Smooth muscle cell (in vitro differentiated cells): ENCODE results near the gene CEP72. TPM values are rescaled to one million over a fixed set of nuclear protein-coding genes. Genes with fewer than 3 reads are reported as not detected.
"Not testable (repeated sequence)": the region's sequence is repeated elsewhere in the genome, so short reads cannot be mapped to it uniquely, and the experiment has no call there.

Source experiments
- DNase-seq: peaks from one replicate; lab custom pipeline; 2025; ENCODE audit not compliant: unreplicated experiment; lab: John Stamatoyannopoulos, UW
- H2AFZ ChIP-seq: fragments of 200-600 bp; sonication (generic); 2 replicates; pipeline ENCODE4 v1.6.0; 2016; ENCODE audit warnings: antibody characterized with exemption, low read depth, mild to moderate bottlenecking
- H3F3A ChIP-seq: fragments of 200-600 bp; sonication (generic); 2 replicates; pipeline ENCODE4 v1.6.0; 2017; ENCODE audit warnings: antibody characterized with exemption, low read depth
- H3K27ac ChIP-seq: fragments of 200-600 bp; sonication (generic); 2 replicates; pipeline ENCODE4 v1.5.1; 2016; ENCODE audit warnings: low read depth, mild to moderate bottlenecking
- H3K27me3 ChIP-seq: fragments of 200-600 bp; sonication (generic); 2 replicates; pipeline ENCODE4 v1.6.1; 2016; ENCODE audit warnings: low read depth, mild to moderate bottlenecking
- H3K36me3 ChIP-seq: fragments of 200-600 bp; sonication (generic); 2 replicates; pipeline ENCODE4 v1.5.1; 2016; ENCODE audit warnings: low read depth
- H3K4me1 ChIP-seq: fragments of 200-600 bp; sonication (generic); 2 replicates; pipeline ENCODE4 v1.5.1; 2016; ENCODE audit warnings: low read depth
- H3K4me2 ChIP-seq: fragments of 200-600 bp; sonication (generic); 2 replicates; pipeline ENCODE4 v1.6.0; 2016; ENCODE audit warnings: mild to moderate bottlenecking
- H3K4me3 ChIP-seq: fragments of 200-600 bp; sonication (generic); 2 replicates; pipeline ENCODE4 v1.5.1; 2016; ENCODE audit warnings: mild to moderate bottlenecking
- H3K79me2 ChIP-seq: fragments of 200-600 bp; sonication (generic); 2 replicates; pipeline ENCODE4 v1.6.0; 2016; ENCODE audit warnings: low read depth, mild to moderate bottlenecking
- H3K9ac ChIP-seq: fragments of 200-600 bp; sonication (generic); 2 replicates; pipeline ENCODE4 v1.6.0; 2016; ENCODE audit warnings: low read depth
- H3K9me3 ChIP-seq: fragments of 200-600 bp; sonication (generic); replicated peaks from 2 replicates; pipeline ENCODE4 v1.5.1; 2016; ENCODE audit warnings: low read depth
- H4K20me1 ChIP-seq: fragments of 200-600 bp; sonication (generic); 2 replicates; pipeline ENCODE4 v1.6.0; 2016; ENCODE audit warnings: low read depth
- WGBS: methylation state at CpG from one replicate; pipeline ENCODE4 v1.1.7; 2016; ENCODE audit warnings: low lambda C conversion rate; 5-methylcytosine and 5-hydroxymethylcytosine counted together
- polyA plus RNA-seq: library from polyadenylated mRNA; unstranded; fragments of >200 nt; fragmentation: Nextera tagmentation; extraction: Ambion mirVana; gene quantifications from 2 replicates; pipeline ENCODE4 v1.2.1, GENCODE V29; 2016
- total RNA-seq: library from RNA; depleted of rRNA; stranded (reverse); fragments of >200 nt; gene quantifications from 2 replicates; pipeline ENCODE4 v1.2.3, GENCODE V29; 2014

CEP72 gene
- total and polyA plus RNA-seq, 2 experiments from 2014 or later: 2.7 to 4.0 TPM

GRCh38 chr5:695475-695874, 83.3 kb downstream of the CEP72 start:
- not testable (repeated sequence) for H3K36me3 ChIP-seq, H3K4me3 ChIP-seq, H2AFZ ChIP-seq, H3K4me1 ChIP-seq, H3K9me3 ChIP-seq, H4K20me1 ChIP-seq, H3F3A ChIP-seq, H3K4me2 ChIP-seq, H3K79me2 ChIP-seq, DNase-seq, H3K9ac ChIP-seq, H3K27ac ChIP-seq
- peaks cover 12% of the 10 kb centered on the region for H3K27me3 ChIP-seq
- 86% methylated on average over 6 of the region's 13 CpGs for WGBS

DNA sequence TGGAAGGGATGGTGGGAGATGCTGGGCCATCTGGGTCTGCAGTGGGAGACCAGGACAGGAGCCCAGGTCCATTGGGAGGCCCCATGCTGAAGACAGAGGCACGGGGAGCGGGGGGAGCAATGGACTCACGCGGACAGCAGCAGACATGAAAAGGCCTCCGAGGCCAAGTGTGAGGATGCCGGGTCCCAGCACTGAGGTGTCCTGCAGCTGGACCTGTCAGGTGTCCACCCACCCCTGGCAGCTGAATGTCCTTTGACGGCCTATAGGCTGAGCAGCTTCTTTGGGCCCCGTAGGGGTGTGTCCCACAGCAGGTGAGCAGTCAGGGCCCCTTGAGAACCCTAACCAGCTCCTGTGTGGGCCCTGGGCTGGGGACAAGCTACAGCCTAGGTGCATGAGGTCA, 84.1 kb downstream of the CEP72 start:
- H3F3A ChIP-seq, H2AFZ ChIP-seq, DNase-seq, H3K4me3 ChIP-seq, H3K4me2 ChIP-seq, H3K27ac ChIP-seq, H3K4me1 ChIP-seq, H3K36me3 ChIP-seq, H3K79me2 ChIP-seq, H4K20me1 ChIP-seq, H3K9me3 ChIP-seq, H3K9ac ChIP-seq: not testable (repeated sequence)
- 92% methylated on average over 2 of the region's 8 CpGs for WGBS
- H3K27me3 ChIP-seq: peaks cover 15% of the 10 kb centered on the region

GRCh38 chr5:696753-697702, 84.9 kb downstream of the CEP72 start:
- not testable (repeated sequence) for H3K9ac ChIP-seq, H3K27ac ChIP-seq, DNase-seq, H4K20me1 ChIP-seq, H2AFZ ChIP-seq, H3K4me3 ChIP-seq, H3F3A ChIP-seq, H3K4me1 ChIP-seq, H3K36me3 ChIP-seq, H3K9me3 ChIP-seq, H3K4me2 ChIP-seq, H3K79me2 ChIP-seq
- 75% methylated on average over 13 of the region's 21 CpGs for WGBS
- peaks cover 17% of the 10 kb centered on the region for H3K27me3 ChIP-seq

Other genes starting within 250 kb of the CEP72 start
- gene EXOC3, start 169.2 kb upstream of the CEP72 start, total RNA-seq: 22.6 and 30.5 TPM in 2 replicates
- gene EXOC3, start 169.2 kb upstream of the CEP72 start, polyA plus RNA-seq: 22.9 and 23.6 TPM in 2 replicates
- gene SLC9A3, start 87.9 kb upstream of the CEP72 start, total RNA-seq: 1.1 and 1.8 TPM in 2 replicates
- gene SLC9A3, start 87.9 kb upstream of the CEP72 start, polyA plus RNA-seq: 0.96 and 1.1 TPM in 2 replicates
- under 0.01 TPM in 1 of 2 replicates, not detected in the other for gene TPPP, start 81.0 kb downstream of the CEP72 start, total RNA-seq
- gene TPPP, start 81.0 kb downstream of the CEP72 start, polyA plus RNA-seq: not detected in 2 replicates
- 0.04 TPM in 1 of 2 replicates, not detected in the other for gene ZDHHC11B, start 172.4 kb downstream of the CEP72 start, total RNA-seq
- not detected in 2 replicates for gene ZDHHC11B, start 172.4 kb downstream of the CEP72 start, polyA plus RNA-seq
- gene ZDHHC11, start 238.6 kb downstream of the CEP72 start, total RNA-seq: 2.7 and 4.8 TPM in 2 replicates
- 1.7 and 5.5 TPM in 2 replicates for gene ZDHHC11, start 238.6 kb downstream of the CEP72 start, polyA plus RNA-seq